CD1c-positive myeloid dendritic cell (primary cell): ENCODE data around the gene CACUL1.

Experiments used
- DNase-seq: peaks from one replicate; pipeline ENCODE4 v3.0.0-alpha.2; 2016; ENCODE audit errors: extremely low spot score

The CACUL1 gene

GRCh38 chr10:118768041-118768919 is 13.5 kb upstream of the CACUL1 start:
- no peak for DNase-seq

GRCh38 chr10:118767297-118768040 is 12.7 kb upstream of the CACUL1 start:
- DNase-seq, result no peak

DNA sequence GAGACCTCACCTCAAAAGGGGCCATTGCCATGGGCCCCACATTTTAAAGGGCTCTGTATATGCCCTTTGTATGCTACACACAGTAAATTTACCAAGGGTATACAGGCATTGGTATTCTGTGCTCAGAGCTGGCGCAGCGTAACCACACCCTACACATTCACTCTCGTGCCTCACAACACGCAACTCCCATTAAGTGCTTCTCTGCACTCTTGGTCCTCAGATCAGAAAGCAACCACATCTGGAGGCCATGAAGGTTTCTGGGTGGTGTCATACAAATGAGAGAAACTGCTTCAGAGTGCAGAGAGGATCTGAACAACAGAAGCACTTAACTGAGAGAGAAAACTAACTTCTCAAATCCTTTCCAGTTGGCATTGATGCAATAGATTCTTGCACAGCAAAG is 9.4 kb upstream of the CACUL1 start:
- DNase-seq, result no peak

GRCh38 chr10:118763202-118763988 is 8.6 kb upstream of the CACUL1 start:
- no peak for DNase-seq

DNA sequence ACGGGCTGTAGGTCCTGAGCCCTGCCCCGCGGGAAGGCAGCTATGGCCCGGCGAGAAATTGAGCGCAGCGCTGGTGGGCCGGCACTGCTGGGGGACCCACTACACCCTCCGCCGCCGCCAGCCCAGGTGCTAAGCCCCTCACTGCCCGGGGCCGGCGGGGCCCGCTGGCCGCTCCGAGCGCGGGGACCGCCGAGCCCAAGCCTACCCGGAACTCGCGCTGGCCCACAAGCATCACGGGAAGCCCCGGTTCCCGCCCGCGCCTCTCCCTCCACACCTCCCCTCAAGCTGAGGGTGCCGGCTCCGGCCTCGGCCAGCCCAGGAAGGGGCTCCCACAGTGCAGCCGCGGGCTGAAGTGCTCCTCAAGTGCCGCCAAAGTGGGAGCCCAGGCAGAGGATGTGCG is 5.5 kb upstream of the CACUL1 start:
- DNase-seq, result no peak

GRCh38 chr10:118758449-118758848 is 3.7 kb upstream of the CACUL1 start:
- no peak for DNase-seq

- DNase-seq, result peak; percentile 38
Observed at GRCh38 chr10:118754229-118754555, 578 bp downstream of the CACUL1 start.

- no peak for DNase-seq
Observed at GRCh38 chr10:118753331-118754228, 1.2 kb downstream of the CACUL1 start.

- DNase-seq, result no peak
Observed at GRCh38 chr10:118752409-118752808, 2.4 kb downstream of the CACUL1 start.

DNA sequence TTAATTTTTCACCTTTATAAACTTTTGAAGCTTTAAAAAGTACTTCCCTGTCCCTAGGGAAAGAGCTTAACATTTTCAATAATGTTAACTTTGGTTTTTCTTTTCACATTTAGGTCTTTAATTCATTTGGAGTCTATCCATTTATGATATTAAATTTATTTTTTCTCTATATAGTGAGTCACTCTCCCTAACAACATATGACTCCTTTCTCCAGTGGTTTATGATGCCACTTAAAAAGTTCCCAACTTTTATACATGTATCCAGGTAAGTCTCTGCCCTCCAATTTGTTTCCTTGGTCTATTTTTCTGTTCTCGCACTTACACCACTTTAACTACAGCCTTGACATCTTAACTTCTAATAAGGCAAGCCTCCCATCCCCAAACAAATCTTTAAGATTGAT is 3.5 kb downstream of the CACUL1 start:
- no peak for DNase-seq

DNA sequence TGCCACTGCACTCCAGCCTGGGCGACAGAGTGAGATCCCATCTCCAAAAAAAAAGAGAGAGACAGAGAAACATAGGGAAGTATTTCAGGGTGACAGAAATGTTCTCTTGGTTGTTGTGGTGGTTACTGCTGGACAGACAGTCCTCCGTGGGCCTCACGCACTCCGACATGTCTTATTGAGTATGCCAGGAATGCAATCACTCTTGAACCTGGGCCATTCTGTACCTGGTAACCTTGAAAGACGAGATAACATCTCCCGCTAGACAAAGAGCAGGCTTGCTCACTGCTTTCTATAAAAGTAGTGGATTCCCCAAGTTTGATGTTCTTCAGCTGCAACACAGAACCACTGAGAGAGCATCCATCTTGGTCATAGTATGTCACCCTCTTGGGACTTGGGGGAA is 6.7 kb downstream of the CACUL1 start:
- no peak for DNase-seq

DNA sequence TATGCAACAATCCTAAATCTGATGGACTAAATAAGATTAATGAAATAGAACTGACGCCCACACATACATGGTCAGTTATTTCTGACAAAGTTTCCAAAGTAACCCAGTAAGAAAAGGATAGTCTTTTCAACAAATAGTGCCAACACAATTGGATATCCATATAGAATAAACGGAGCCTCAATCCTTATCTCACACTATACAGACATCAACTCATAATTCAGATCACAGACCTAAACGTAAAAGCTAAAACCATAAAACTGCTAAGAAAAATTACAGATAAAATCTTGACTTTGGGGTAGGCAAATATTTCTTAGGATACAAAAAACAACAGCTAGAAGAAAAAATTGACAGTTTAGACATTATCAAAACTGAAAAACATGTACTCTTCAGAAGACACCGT is 8.5 kb downstream of the CACUL1 start:
- DNase-seq, result no peak

DNA sequence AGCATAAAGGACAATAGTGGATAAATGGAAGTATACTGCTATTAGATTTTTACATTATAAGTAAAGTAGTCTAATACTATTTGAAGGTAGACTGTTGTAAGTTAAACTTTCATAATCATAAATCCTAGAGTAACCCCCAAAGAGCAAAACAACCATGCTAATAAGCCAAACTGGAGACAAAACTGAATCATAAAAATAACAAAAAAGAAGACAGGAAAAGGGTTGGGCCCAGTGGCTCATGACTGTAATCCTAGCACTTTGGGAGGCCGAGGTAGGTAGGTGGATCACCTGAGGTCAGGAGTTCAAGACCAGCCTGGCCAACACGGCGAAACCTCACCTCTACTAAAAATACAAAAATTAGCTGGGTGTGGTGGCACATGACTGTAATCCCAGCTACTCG is 9.7 kb downstream of the CACUL1 start:
- DNase-seq, result no peak

GRCh38 chr10:118744346-118744918 is 10.3 kb downstream of the CACUL1 start:
- DNase-seq, result peak; percentile 25

DNA sequence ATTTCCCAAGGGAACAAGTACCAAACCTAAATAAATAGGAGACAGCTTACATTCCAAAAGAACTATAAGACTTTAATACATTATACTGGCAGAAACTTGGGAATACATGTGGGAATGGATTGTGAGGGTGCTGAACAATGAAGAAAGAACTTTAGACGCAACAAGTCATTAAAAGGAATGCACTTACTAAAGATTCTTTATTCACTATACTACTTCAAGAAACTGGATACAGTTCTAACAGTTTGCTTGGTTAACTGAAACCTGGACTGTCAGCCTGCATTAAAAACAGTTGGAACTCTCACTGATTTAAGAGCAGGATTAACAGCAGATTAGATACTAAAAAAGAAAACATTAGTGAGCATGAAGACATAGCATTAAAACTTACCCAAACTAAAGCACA is 12.0 kb downstream of the CACUL1 start:
- no peak for DNase-seq

- DNase-seq, result no peak
Observed at GRCh38 chr10:118742032-118742431, 12.7 kb downstream of the CACUL1 start.

DNA sequence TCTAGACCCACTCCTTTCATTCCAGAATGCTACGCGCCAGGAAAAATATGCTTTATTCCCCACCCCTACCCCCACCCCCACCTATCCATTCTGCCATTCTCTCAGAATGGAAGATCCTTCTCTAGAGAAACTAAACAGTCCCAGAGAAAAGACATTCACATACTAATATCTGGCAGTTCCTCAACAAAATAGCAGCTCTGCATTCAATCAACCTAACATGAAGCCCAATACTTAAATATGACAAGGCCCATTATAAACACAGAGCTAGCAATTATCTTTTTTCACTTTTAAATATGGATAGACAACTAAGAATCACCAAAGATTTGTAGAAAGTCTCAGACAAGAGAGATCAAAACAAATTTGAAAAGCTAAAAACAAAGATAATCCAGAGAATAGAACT is 16.4 kb downstream of the CACUL1 start:
- DNase-seq, result no peak

DNA sequence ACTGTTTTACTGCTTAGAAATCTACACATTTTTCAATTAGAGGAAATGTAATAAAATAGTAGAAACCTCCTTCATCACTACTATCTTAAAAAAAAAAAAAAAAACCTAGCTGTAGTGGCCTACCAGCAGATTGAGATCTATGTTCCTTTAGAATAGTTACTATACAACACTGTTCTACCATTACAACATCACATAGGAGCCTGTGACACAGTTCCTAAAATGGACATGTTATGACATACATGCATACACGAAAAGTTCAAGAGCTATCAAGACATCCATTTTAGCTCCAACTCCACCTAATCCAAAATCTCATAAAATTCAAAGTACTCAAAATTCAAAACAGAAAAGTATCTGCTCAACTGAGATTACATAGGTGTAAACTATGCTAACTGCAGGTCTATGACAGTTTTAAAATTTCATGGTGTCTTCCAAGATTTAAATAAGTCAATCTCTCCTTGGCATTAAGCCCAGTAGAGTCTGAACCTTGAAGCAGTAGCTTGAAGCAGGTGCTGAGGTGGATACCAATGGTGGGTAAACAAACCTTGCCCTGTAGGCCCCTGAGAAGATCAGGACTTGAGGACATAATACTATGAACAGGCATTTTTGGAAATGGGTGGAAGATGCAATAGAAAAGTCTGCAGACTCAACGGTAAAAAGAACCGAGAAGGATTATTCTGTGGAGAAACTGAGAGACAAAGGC is 17.0 kb downstream of the CACUL1 start:
- DNase-seq, result peak; percentile 40

DNA sequence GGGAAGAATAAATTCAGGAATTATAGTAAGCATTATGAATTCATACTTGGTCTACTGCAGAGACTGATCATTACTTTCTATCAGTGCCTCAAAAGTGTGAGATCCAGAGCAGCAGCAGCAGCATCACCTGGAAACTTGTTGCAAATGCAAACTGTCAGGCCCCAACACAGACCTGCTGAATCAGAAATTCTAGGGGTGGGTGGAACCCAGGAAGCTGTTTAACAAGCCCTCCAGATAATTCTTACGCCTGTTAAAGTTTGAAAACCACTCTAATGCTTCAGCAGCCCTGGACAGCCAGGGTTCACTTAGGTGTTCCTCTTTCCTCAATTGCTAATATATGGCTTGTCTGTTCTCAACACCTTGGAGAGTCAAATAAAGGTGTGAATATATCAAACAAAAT is 19.5 kb downstream of the CACUL1 start:
- DNase-seq, result no peak

GRCh38 chr10:118734475-118734874 is 20.3 kb downstream of the CACUL1 start:
- DNase-seq, result no peak
